Pons (tissue), 1 donor: ENCODE data around the gene CAMSAP3.

Experiments used
- DNase-seq: peaks from one replicate; pipeline ENCODE4 v3.0.0-alpha.2; 2016; ENCODE audit warnings: low spot score

Gene CAMSAP3

DNA sequence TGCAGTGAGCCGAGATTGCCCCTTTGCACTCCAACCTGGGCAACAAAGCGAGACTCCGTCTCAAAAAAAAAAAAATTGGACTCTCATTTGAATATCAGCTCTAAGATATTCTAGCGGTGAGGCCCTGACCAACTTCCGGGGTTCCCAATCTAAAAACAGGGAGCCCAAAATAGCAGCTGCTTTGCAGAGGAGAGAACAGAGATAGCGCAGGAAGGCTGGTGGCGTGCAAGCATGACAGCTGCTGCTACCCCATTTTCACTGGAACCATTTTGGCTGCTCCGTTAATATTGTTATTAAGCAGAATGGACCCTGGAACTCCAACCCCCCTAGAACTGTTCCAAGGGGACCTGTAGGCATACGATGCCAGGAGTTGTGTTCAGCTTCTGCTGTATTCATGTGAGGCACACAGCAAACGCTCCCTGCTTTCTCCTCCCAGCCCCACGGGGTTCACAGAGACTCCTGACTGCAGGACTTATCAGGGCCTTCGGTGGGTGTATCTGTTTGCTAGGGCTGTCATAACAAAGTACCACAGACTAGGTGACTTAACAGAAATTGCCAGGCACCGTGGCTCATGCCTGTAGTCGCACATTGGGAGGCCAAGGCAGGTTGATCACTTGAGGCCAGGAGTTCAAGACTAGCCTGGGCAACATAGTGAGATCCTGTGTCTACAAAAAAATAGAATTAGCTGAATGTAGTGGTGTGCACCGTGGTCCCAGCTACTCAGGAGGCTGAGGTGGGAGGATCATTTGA is 52.8 kb downstream of the CAMSAP3 start:
- DNase-seq, result no peak

DNA sequence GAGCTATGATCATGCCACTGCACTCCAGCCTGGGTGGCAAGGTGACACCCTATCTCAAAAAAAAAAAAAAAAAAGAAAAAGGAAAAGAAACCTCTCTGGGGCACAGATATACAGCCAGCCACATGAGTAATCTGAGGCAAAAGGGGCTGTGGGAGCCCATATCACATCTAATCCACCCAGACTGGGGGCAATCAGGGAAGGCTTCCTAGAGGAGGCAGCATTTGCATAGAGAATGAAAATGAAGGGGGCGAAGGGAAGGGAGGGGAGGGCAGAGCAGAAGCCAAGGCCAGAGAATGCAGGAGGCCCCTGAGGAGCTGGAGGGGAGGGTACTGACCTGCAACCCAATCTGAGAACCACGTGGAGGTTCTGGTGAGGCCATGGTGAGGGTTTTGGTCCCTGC is 54.5 kb downstream of the CAMSAP3 start:
- DNase-seq, result no peak

DNA sequence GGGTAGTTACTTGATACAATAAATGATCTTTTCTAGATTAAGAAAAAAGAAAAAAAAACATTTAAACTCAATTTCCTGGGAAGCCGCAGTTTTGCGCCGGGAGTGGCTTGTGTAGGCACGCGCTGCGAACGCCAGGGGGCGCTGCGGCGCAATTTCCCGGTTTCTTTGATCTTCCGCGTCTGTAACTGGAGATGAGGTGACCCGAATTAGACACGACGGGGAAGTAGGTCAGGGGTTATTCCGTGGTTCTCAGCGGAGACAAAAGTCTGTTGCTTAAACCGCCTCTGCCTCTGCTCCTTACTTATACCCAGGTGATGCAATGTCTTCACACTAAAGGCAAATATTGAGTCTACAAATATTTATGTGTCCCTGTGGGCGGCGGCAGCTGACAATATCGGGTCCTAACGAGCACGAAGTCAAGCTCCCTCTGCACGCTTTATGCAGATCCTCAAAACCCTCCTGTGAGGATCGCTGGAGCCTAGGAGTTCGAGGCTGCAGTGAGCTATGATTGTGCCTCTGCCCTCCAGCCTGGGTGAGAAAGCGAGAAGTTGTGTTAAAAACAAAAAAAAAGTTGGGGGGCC is 56.5 kb downstream of the CAMSAP3 start:
- peak; percentile 66 for DNase-seq

DNA sequence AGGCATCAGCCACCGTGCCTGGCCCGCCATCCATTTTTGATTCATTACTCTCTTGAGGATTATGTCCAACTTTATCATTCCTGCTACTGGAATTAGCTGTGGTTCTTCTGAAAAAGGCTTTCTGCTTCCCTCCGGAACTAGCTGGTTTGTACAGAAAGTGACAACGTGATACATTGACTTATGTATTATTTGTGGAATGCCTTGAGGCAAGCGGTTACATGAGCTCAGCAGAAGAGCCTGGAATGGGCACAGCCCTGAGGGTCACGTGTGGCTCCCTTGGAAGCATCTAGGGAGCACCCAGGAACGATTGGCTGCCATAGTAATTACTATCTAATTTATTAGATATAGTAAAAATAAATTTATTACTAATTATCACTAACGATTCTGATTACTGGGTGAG is 58.7 kb downstream of the CAMSAP3 start:
- DNase-seq, result no peak

DNA sequence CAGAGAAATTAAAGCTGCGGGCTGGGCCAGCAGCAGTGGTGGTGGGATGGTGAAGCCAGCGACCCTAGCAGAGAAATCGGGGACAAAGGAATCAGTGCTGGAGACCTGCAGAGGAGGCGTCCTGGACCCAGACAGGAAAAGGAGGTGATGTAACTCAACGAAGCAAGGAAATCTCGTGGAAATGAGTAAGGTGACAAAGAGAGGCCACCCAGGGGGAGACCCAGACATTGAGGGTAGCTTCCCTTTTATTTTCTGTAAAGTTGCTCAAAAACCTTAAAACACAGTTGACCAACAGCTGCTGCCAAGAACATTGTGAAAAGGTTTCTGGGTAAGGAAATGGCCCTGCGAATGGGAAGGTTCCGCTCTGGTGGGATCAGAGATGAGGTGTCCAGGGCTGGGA is 59.9 kb downstream of the CAMSAP3 start:
- no peak for DNase-seq

DNA sequence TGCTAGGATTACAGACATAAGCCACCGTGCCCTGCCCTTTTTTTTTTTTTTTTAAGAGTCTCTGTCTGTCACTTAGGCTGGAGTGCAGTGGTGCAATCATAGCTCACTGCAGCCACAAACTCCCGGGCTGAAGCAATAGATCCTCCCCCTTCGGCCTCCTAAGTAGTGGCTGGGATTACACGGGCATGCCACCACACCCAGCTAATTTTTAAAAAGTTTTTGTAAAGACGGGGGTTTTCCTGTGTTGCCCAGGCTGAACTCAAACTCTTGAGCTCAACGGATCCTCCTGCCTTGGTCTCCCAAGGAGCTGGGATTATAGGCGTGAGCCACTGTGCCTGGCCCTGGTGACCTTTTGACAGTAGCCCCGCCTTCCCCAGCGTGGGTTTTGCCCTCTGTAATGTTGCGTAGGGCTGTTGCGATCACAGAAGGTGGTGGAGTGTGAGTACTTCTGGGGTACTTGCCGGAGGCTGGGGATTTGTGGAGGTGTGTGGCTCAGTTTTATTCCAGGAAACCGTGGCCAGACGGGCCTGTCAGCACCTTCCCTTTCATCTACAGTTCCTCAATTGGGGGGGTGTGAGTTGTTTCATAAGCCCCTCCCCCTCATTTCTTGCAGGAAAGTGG is 61.6 kb downstream of the CAMSAP3 start:
- no peak for DNase-seq

DNA sequence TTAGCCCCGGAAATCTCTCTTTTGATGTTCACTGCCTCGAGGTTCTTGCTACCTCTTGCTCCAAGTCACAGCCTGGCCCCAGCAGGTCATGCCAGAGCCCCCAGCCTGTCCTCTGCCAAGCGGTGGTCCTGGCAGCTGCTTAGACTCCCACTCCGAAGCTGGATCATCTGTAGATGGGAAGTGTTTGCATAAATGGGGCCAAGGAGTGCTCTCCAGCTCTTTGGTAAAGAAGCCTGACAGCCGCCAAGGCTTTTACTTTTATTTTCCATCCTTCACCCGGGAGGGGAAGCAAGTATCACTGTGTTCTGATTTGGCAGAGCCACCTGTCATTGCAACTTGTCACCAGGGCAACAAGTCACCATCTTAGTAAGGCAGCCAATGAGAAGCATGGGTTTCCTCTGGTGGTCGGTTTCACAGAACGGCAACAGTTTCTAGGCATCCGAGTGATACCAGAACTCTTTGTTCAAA is 62.6 kb downstream of the CAMSAP3 start:
- DNase-seq, result peak; percentile 40

DNA sequence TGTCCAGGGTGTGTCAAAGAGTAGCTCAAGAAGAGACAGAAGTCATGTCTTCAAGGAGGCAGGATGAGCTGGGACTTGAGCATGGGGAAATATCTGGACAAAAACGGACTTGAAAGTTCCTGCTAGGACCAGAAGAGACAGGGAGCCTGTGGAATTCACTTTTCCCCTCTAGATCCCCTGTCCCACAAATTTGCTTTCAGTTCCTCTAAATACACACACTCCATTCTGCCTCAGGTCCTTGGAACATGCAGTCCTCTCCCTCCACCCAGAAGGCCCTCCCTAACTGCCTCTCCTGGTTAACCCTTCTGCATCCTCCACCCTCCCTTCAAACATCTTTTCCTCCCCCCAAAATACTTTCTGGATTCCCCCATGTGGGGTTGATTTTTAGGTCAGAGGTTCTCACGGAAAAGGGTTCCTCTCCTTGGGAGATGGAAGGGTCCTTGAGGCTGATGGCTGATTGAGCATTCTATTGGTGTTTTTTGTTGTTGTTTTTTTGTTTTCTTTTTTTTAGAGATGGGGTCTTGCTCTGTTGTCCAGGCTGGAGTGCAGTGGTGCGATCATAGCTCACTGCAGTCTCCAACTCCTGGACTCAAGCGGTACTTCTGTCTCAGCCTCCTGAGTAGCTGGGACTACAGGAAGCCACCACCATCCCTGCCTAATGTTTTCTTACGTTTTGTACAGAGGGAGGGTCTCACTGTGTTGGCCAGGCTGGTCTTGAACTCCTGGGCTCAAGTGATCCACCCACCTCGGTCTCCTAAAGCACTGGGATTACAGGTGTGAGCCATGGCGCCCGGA is 66.3 kb downstream of the CAMSAP3 start:
- DNase-seq, result no peak

DNA sequence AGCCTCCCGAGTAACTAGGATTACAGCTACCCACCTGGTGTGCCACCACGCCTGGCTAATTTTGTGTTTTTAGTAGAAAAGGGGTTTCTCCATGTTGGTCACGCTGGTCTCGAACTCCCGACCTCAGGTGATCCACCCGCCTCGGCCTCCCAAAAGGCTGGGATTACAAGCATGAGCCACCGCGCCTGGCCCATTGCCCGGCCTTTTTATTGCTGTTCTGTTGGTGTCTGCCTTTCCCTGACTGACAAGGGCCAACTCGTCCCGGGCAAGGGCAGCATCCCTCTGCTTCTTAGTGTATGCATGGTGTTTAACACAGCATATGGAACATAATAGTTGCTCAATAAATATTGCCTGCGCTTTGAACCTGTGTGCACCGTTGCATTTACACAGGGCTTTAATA is 67.0 kb downstream of the CAMSAP3 start:
- DNase-seq, result no peak

DNA sequence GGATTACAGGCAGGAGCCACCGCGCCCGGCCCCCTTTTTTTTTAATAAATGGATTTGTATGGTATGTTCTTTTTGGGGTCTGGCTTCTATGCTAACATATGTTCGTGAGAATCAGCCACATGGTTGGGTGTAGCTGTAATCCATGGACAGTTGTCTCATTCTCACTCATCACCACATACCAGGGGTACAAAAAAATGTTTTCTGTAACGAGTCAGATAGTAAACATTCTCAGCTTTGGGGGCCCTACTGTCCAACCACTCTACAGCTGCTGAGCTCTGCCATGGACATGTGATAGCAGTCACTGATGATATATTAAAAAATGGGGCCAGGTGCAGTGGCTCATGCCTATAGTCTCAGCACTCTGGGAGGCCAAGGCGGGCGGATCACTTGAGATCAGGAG is 68.0 kb downstream of the CAMSAP3 start:
- no peak for DNase-seq

DNA sequence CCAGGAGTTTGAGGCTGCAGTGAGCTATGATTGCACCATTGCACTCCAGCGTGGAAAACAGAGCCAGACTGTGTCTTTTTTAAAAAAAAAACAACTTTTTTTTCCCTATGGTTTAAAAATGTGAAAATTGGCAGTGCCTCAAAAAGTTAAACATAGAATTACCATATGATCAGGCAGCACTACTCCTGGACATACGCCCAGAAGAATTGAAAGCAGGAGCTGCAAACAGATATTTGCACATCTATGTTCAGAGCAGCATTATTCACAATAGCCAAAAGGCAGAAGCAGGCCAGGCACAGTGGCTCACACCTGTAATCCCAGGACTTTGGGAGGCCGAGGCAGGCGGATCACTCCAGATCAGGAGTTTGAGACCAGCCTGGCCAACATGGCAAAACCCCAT is 69.4 kb downstream of the CAMSAP3 start:
- no peak for DNase-seq
